ENCODE measurements around the gene ITFG2.

The ITFG2 gene

DNA sequence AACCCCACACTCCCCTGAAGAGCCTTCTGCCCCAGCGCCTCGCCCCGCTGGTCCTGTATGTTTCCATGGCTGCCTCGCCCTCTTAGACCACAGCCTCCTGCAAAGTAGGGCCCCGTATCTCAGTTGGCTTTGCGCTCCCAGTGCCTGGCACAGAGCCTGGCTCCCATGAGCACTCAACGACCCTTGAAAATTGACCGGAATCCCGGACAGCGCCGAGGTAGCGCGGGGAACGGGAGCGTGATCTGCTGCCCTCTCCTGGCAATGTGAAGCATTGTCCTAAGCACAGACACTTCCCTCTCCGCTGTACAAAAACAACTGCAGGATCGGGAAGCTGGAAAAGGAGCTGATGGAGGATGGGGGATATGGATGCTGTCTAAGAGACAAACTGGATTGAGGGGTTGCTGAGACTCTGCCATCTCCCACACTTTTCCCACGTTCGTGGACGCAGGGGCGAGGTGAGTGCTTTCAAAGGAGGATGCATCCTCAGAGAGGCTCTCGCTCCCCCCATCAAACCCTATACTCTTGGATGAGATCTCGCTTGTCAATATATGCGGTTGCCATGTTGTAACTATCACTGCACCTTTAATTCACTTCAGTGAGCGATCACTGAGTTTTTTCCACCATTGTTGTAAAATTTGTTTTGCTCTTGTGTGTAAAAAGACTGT lies 28.4 kb upstream of the ITFG2 start:
- Mint-ChIP-seq H3K27me3 (peaks cover 29% of the 10 kb centered on the region), H3K4me1 (ENCODE audit: low read depth) (peaks cover 17% of the 10 kb centered on the region), H3K27ac (no peak overlapping the region), H3K9me3 (no peaks in the 10 kb centered on the region), H3K4me3 (peak overlapping the region; percentile 61), H3K36me3 (ENCODE audit: low read depth) (no peaks in the 10 kb centered on the region)
- intact Hi-C loops (cut with micrococcal nuclease): loop anchor here (5.0 kb wide), 1 partner anchor 102 kb away; no protein-coding TSS in a partner anchor

DNA sequence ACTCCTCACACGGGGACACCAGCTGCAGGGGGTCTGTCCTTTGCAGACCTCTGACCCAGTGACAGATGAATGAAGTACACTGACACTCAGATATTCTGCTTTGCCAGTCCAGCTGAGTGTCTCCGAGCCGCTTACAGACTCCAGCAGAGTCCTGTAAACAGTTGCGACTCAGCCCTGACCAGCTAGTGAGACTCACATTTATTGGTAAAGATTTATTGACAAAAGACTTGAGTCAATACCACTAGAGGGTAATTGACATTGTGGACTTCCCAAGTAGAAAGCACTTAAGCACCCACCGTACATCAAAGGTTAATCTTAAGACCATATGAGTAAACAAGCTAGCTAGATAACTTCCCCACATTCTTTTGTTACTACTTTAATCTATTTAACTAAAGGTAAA lies 27.5 kb upstream of the ITFG2 start:
- H3K4me1 Mint-ChIP-seq (ENCODE audit: low read depth): peaks cover 11% of the 10 kb centered on the region
- no peaks in the 10 kb centered on the region for H3K36me3 Mint-ChIP-seq (ENCODE audit: low read depth)
- H3K9me3 Mint-ChIP-seq: no peaks in the 10 kb centered on the region
- intact Hi-C loops (cut with micrococcal nuclease): no loop called here
- H3K27me3 Mint-ChIP-seq: peaks cover 27% of the 10 kb centered on the region
- H3K27ac Mint-ChIP-seq: no peak overlapping the region
- no peak overlapping the region for H3K4me3 Mint-ChIP-seq

DNA sequence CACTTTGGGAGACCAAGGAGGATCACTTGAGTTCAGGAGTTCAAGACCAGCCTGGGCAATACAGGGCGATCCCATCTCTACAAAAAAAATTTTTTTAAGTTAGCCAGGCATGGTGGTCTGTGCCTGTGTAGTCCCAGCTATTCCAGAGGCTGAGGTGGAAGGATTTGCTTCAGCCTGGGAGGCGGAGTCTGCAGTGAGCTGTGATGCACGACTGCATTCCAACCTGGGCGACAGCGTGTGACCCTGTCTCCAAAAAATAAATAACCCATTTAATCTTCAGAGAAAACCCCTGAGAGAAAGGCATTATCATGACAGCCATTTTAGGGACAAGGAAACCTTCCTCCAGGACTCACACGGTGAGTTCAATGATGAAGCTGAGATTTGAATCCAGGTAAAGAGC lies 21.4 kb upstream of the ITFG2 start:
- H3K4me3 Mint-ChIP-seq: no peak overlapping the region
- no peak overlapping the region for H3K27ac Mint-ChIP-seq
- peaks cover 24% of the 10 kb centered on the region for H3K4me1 Mint-ChIP-seq (ENCODE audit: low read depth)
- intact Hi-C loops (cut with micrococcal nuclease): no loop called here
- no peaks in the 10 kb centered on the region for H3K9me3 Mint-ChIP-seq
- peaks cover 17% of the 10 kb centered on the region for H3K27me3 Mint-ChIP-seq
- H3K36me3 Mint-ChIP-seq (ENCODE audit: low read depth): peaks cover 12% of the 10 kb centered on the region

DNA sequence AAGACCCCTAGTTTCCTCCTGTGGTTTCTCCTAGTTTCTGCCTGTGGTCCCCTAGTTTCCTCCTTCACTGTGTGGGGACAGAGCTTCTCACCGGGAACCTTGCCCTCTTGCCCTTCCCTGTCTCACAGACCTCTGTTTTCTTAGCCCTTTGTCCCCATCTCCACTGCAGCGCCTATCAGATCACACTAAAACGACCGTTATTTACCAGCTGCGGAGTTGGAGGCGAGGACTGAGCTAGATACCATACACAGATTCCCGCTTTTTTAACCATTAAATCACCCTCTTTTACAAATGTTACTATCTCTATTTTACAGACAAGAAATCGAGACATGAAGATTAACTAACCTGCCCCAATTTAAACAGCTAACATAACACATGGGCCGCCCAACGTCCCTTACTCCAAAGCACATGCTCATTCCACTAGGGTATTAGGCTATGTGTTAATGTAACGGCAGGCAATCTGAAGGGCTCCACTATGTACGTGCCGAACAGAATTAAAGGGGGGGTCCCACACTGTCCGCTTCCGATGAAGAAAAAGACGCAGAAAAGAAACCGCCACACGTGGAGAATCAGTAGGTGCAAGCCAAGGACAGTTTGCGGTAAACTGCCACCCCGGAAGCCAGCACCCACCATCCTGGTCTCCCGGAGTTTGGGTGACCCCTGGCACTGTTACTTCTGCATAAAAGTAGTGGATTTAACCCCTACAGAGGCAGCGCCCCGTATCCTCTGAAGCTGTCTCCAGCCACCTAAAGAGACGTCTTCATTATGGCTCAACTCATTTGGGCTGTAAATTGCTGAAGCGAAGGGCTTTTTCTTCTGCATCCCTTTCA lies 19.6 kb upstream of the ITFG2 start:
- Mint-ChIP-seq H3K4me3 (no peak overlapping the region), H3K36me3 (ENCODE audit: low read depth) (peaks cover 30% of the 10 kb centered on the region), H3K27ac (no peak overlapping the region), H3K9me3 (no peaks in the 10 kb centered on the region), H3K4me1 (ENCODE audit: low read depth) (peaks cover 42% of the 10 kb centered on the region), H3K27me3 (peaks cover 17% of the 10 kb centered on the region)
- intact Hi-C loops (cut with micrococcal nuclease): no loop called here

DNA sequence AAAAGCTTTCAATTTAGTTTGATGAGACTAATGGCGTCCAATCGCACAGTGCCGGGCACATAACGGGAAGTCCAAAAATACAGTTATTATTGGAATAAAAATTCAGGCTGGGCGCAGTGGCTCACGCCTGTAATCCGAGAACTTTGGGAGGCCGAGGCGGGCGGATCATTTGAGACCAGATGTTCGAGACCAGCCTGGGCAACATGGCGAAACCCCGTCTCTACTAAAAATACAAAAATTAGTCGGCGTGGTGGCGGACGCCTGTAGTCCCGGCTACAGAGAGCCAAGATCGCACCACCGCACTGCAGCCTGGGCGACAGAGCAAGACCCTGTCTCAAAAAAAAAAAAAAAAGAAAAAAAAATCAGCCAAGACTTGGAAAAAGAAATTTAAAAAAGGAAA lies 18.9 kb upstream of the ITFG2 start:
- Mint-ChIP-seq H3K4me1 (ENCODE audit: low read depth) (peaks cover 47% of the 10 kb centered on the region), H3K27ac (no peak overlapping the region)

DNA sequence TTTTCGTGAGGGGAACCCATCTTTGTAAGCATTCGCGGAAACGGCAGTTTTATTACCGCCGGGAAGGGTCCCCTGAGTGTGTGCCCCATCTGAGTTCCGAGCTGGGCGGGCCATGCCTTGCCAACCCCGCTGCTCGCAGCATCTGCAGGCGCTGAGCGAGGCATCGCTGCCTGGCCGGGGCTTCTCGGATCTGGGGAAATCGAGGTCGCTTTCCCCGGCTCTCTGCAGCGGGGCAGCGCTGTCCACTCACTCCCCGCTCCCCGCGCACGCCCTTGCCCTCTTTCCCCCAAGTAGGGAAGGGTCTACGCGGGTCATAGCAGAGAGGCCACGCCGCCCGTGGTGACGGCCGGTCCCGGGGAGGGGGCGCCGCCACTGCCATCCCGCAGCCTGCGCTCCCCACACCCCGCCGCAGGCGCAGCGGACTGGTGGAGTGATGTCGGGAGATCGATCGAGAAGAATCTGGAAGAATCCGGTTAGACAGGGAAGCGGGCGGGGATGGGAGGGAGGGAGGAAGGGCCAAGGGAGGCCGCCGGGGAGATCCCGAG lies 18.2 kb upstream of the ITFG2 start:
- peak overlapping the region; percentile 75 for H3K27ac Mint-ChIP-seq
- H3K4me1 Mint-ChIP-seq (ENCODE audit: low read depth): peaks cover 48% of the 10 kb centered on the region
- H3K27me3 Mint-ChIP-seq: peaks cover 13% of the 10 kb centered on the region
- H3K9me3 Mint-ChIP-seq: no peaks in the 10 kb centered on the region
- peak overlapping the region; percentile 86 for H3K4me3 Mint-ChIP-seq
- H3K36me3 Mint-ChIP-seq (ENCODE audit: low read depth): peaks cover 44% of the 10 kb centered on the region
- intact Hi-C loops (cut with micrococcal nuclease): loop anchor here (1.0 kb wide), 1 partner anchor 19 kb away; no protein-coding TSS in a partner anchor

More for the DNA sequence above, 18.9 kb upstream of the ITFG2 start:
- peaks cover 13% of the 10 kb centered on the region for H3K27me3 Mint-ChIP-seq
- intact Hi-C loops (cut with micrococcal nuclease): no loop called here
- no peaks in the 10 kb centered on the region for H3K9me3 Mint-ChIP-seq
- H3K36me3 Mint-ChIP-seq (ENCODE audit: low read depth): peaks cover 36% of the 10 kb centered on the region
- peak overlapping the region; percentile 86 for H3K4me3 Mint-ChIP-seq

DNA sequence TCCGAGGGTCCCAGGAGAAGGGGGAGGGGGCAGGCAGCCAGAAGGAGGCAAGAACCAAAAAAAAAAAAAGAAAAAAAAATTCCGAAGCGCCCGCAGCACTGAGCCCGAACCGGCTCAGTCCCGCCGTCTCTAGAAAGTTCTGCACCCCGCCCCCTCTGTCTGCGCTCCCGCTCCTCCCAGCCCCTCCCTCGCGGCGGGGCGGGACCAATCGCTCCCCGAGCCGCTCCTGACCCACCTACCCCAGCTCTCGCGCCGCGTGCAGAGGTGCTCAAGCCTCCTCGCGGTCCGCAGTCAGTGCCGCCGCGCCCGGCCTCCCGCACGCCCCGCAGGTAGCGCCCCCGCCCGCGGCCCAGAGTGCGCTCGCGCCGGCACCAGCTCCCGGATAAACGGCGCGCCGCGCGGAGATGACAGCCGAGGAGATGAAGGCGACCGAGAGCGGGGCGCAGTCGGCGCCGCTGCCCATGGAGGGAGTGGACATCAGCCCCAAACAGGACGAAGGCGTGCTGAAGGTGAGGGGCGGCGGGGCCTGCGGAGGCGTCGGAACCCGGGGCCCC lies 17.7 kb upstream of the ITFG2 start, which contains the start of gene FKBP4:
FKBP4 (plus strand) TSS at position 235 of the 554 bp plus-strand sequence; CDS start at position 405, 170 bp downstream.
- Mint-ChIP-seq H3K4me1 (ENCODE audit: low read depth) (peaks cover 48% of the 10 kb centered on the region), H3K4me3 (peak within 1 kb of the TSS; percentile 100), H3K27me3 (peaks cover 13% of the 10 kb centered on the region), H3K27ac (peak within 1 kb of the TSS; percentile 89), H3K9me3 (no peaks in the 10 kb centered on the region), H3K36me3 (ENCODE audit: low read depth) (peaks cover 49% of the 10 kb centered on the region)
- intact Hi-C loops (cut with micrococcal nuclease): loop anchor here (1.0 kb wide), 1 partner anchor 18 kb away; no protein-coding TSS in a partner anchor

DNA sequence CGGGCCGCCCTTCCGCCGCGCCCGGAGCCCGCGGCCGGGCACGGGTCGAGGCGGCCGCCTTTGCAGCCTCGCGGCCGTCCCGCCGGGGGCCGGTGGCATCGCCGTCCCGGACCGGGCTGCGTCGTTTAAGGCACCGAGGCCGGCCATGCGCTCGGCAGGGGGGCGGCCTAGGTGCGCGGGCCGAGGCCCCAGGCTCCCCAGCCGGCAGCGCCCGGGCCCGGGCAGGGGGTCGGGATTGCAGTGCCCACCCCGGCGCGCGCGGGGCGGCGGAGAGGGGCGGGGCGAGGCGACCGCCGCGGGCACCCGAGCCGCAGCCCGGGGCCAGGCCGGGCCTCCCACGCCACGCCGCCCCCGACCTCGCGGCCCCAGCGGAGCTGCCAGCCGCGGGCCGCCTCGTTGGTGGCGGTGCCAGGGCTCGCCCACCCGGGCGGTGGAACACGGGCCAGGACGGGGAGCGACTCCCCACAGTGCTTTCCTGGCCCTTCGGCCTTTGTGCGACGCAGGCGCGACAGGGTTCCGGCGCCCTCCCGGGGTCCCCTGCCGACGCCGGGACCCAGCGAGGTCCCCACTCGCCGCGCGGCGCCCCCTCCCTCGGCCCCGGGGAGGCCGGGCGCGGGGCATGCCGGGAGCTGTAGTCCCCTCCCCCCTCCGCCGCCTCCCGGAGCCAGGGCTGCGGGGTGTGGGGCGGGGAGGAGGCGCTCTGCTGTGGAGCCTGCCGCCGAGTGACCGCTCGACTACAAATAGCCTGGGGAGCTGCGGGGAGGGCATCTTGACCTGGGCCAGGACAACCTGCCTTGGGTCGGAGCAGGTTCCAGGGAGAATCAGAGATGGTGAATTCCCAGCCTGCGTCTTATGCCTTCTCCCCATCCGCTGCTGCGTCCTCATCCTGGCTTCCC lies 16.9 kb upstream of the ITFG2 start:
- Mint-ChIP-seq H3K27ac (peak overlapping the region; percentile 89), H3K36me3 (ENCODE audit: low read depth) (peaks cover 56% of the 10 kb centered on the region), H3K4me1 (ENCODE audit: low read depth) (peaks cover 48% of the 10 kb centered on the region), H3K4me3 (peak overlapping the region; percentile 100), H3K27me3 (peaks cover 13% of the 10 kb centered on the region), H3K9me3 (no peaks in the 10 kb centered on the region)
- intact Hi-C loops (cut with micrococcal nuclease): no loop called here

DNA sequence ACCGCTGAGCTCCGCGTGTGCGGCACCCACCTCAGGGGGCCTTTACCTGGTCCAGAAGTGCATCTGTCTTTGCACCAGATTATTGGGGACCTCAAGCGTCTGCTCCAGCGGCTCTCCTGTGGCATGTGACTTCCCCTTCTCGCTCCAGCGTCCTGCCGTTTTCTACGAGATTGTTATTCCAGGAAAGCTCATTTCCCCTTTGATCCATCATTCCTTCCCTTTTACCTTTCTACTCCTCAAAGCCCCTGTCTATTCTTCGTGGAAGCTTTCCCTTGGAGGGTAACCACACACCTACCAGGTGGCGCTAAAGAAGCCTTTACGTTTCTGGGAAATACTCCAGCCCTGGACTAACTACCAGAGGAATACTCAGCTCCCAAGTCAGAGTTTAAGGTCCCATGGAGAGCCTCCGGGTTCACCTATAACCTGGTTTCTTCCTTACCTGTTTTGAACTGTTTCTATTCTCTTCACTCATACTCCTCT lies 16.2 kb upstream of the ITFG2 start:
- Mint-ChIP-seq H3K9me3 (no peaks in the 10 kb centered on the region), H3K27me3 (peaks cover 13% of the 10 kb centered on the region), H3K27ac (peak overlapping the region; percentile 89), H3K4me1 (ENCODE audit: low read depth) (peaks cover 48% of the 10 kb centered on the region), H3K36me3 (ENCODE audit: low read depth) (peaks cover 63% of the 10 kb centered on the region), H3K4me3 (peak overlapping the region; percentile 100)
- intact Hi-C loops (cut with micrococcal nuclease): no loop called here

DNA sequence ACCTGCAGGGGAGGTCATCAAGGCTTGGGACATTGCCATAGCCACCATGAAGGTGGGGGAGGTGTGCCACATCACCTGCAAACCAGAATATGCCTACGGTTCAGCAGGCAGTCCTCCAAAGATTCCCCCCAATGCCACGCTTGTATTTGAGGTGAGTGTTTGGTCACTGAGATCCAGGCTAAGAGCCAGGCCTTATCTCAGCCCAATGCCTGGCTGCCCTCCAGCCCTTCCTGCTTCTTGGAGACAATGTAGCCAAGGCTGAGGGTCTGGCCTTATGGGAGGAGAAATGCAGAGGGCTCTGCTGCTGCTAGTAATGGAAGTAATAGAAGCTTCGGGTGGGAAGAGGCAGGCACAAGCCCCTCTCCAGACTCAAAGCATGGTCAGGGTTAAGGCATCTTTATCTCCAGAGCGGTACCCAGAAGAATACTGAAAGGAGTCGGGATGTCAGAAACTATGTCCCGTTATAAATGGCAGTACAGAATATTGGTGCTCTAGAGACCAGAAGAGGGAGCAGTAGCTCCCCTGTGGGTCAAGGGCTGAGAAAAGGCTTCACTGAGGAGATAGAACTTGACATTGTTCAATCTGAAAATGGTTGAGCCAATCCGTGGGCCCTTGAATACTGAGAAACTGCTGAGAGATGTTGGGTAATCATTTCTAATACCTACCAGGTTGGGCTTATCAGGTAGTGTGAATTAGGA lies 14.6 kb upstream of the ITFG2 start:
- peaks cover 40% of the 10 kb centered on the region for H3K4me1 Mint-ChIP-seq (ENCODE audit: low read depth)
- H3K36me3 Mint-ChIP-seq (ENCODE audit: low read depth): peaks cover 80% of the 10 kb centered on the region
- H3K9me3 Mint-ChIP-seq: no peaks in the 10 kb centered on the region
- H3K27ac Mint-ChIP-seq: peak overlapping the region; percentile 60
- no peak overlapping the region for H3K4me3 Mint-ChIP-seq
- H3K27me3 Mint-ChIP-seq: peaks cover 13% of the 10 kb centered on the region
- intact Hi-C loops (cut with micrococcal nuclease): no loop called here

DNA sequence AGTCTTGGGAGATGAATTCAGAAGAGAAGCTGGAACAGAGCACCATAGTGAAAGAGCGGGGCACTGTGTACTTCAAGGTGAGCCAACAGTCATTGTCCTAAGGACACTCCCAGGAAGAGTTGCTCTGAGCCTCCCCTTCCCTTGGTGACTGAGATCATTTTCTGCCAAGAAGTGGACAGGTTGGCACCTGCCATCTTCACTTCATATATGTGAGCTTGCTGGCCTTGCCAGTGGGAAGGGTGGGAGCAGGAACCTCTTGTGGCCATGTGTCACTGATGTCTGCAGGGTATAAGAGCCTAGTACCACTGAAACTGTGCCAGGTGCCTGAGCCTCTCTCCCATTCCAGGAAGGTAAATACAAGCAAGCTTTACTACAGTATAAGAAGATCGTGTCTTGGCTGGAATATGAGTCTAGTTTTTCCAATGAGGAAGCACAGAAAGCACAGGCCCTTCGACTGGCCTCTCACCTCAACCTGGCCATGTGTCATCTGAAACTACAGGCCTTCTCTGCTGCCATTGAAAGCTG lies 12.4 kb upstream of the ITFG2 start:
- no peaks in the 10 kb centered on the region for H3K9me3 Mint-ChIP-seq
- intact Hi-C loops (cut with micrococcal nuclease): no loop called here
- peaks cover 94% of the 10 kb centered on the region for H3K36me3 Mint-ChIP-seq (ENCODE audit: low read depth)

DNA sequence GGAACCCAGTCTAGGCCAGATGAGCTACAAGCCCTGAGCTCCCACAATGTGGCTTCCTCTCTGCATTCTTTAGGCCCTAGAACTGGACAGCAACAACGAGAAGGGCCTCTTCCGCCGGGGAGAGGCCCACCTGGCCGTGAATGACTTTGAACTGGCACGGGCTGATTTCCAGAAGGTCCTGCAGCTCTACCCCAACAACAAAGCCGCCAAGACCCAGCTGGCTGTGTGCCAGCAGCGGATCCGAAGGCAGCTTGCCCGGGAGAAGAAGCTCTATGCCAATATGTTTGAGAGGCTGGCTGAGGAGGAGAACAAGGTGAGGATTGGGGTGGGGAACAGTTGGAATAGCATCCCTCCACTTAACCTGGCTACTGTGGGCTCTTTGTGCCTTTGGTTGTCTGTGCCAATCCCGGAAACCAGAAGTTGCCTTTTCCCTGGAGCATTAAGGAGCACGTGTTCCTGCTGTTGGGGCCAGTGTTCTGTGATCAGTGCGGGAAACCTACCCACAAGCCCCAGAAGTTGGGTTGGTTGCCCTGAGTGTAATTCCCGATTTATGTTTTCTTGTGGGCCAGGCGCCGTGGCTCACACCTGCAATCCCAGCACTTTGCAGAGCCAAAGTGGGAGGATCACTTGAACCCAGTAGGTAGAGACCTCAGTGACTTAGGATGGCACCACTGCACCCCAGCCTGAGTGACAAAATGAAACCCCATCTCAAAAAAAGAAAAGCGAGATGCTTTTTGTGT lies 11.3 kb upstream of the ITFG2 start:
- Mint-ChIP-seq H3K36me3 (ENCODE audit: low read depth) (peaks cover 98% of the 10 kb centered on the region), H3K4me3 (no peak overlapping the region), H3K27ac (no peak overlapping the region), H3K4me1 (ENCODE audit: low read depth) (peaks cover 29% of the 10 kb centered on the region), H3K9me3 (no peaks in the 10 kb centered on the region), H3K27me3 (no peaks in the 10 kb centered on the region)
- intact Hi-C loops (cut with micrococcal nuclease): no loop called here

More for the DNA sequence above, 12.4 kb upstream of the ITFG2 start:
- Mint-ChIP-seq H3K4me3 (no peak overlapping the region), H3K27ac (no peak overlapping the region), H3K4me1 (ENCODE audit: low read depth) (peaks cover 26% of the 10 kb centered on the region), H3K27me3 (no peaks in the 10 kb centered on the region)

Data from dendritic cell treated with granulocyte-macrophage colony-stimulating factor and Interleukin-4, amounts not matched to agents 40 ng/mL and 50 ng/mL, for 4 days (primary cell).